ENCODE measurements around the gene REG4.

Gene REG4

GRCh38 chr1:119778886-119779560 is 32.2 kb downstream of the REG4 start:
- no peak for DNase-seq

GRCh38 chr1:119778359-119778758 is 32.9 kb downstream of the REG4 start:
- no peak for DNase-seq

- no peak for DNase-seq
Measured at GRCh38 chr1:119774746-119775490, 36.3 kb downstream of the REG4 start.

DNA sequence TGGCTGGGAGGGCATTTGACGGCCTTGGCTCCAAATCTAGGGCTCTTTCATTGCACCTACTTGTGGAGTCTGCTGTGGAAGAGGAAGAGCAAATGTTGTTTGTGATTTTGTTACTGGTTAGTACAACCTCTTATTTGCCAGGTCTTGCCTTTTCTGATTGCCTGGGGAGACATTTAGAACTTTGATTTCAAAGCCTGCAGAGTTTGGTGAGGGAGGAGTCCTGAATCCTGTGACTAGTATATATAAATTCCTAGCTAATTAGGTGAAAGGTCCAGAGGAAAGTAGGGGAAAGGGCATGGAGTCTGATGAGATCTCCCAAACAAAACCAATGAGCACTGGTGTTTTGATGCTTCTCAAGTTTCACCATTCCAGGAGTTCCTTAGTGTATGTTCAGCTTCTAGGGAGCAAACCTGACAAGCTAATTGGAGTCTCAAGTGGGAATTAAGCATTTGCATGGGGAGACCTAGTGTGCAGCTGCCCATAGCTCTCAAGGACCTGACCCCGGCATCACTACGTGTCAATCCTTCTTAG is 37.5 kb downstream of the REG4 start:
- DNase-seq = no peak

GRCh38 chr1:119772298-119772697 is 39.0 kb downstream of the REG4 start:
- no peak for DNase-seq

- DNase-seq = no peak
Measured at GRCh38 chr1:119771770-119772169, 39.5 kb downstream of the REG4 start.

- DNase-seq = no peak
Measured at GRCh38 chr1:119771016-119771415, 40.2 kb downstream of the REG4 start.

DNA sequence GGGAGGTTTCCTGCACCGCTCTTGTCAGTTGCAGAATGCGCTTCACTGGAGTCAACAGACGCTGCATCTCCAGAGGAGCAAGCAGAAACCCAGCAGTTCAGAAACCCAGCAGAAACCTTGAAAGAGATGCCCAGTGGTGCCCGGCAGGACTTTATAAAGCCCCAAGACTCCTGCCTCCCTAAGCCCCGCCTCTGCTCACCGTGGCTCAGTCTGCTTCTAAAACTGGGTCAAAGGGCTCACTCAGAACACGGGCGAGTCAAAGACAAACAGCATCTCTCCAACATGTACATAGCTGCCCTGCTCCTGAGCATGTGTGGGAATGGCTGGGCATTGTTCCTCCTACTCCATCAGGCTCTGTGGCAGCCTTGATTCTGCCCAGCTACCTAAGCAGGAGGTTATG is 42.5 kb downstream of the REG4 start, which contains the start of gene HMGCS2:
Gene HMGCS2, minus strand, starts transcription at position 128 of the 400 bp plus-strand sequence. Its CDS starts 61 bp downstream, at position 67.
- DNase-seq = no peak

DNA sequence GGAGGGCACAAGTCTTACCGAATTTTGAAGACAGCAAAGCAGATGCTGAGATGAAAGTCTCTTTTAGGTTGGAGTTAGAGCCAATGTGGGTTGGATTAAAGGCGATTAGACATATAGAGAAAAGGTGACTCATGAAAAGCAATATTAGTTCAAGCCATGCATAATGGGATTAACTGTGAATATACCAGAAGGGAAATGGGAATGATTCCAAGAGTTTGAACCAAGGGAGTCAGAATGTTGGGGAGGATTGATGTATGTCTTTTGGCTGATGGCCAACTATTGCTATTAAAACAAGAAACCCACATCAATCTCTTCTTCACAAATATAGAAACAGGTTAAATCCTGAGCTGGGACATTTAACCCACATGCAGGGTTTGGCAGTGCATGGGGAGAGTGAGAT is 43.8 kb downstream of the REG4 start:
- DNase-seq = no peak

DNA sequence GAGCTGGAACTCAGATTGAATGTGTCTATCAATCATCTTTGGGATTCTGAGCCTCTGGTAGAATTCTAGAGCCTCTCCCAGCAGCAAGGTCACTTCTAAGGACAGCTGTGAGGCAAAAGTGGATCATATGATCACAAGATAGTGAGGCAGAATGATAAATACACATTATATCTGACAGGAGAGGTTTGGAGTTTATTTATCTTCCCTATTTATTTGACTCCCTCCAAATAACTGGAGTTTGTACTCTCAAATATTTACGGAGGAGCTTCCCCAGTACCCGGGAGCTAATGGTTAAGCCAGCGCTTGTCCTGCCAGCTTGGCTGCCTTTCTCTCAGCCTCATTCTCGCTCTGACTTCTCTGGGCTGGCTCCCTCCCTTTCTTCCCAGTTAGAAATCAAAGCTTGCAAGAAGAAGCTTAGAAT is 44.9 kb downstream of the REG4 start:
- DNase-seq = no peak

DNA sequence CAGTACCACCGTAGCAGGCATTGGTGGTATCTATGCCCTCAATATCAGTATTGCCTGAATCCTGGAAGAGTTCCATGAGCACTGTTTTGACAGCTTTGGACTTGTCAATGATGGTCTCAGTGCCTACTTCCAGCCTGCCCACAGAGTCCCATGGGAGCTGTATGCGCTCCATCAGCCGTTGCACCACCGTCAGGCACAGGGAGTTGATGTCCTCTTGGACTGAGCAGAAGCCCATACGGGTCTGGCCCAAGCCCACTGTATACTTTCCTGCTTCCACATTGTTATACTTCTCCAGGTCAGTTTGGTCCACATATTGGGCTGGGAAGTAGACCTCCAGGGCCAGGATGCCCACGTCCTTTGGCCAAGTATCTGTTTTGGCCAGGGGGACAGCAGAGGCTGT is 47.0 kb downstream of the REG4 start:
- no peak for DNase-seq

GRCh38 chr1:119762953-119763352 is 48.3 kb downstream of the REG4 start:
- DNase-seq = no peak

DNA sequence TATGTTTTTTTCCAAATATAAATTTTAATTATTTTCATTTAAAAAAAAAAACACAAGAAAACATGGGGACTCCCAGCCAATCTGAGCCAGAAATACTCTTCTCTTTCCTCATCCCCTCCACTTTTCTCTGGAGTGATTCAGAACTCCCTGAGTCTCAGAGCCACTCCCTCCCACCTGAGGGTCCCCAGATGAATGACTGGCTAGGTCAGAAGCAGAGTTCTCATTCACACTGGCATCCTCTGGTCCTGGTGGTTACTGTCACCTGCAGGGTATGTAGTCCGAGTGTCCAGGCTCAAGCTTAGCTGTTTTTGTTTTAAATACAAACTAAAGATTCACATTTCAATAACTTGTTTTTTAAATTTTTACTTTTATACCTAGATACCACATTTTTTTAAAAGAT is 48.9 kb downstream of the REG4 start:
- DNase-seq = no peak

DNA sequence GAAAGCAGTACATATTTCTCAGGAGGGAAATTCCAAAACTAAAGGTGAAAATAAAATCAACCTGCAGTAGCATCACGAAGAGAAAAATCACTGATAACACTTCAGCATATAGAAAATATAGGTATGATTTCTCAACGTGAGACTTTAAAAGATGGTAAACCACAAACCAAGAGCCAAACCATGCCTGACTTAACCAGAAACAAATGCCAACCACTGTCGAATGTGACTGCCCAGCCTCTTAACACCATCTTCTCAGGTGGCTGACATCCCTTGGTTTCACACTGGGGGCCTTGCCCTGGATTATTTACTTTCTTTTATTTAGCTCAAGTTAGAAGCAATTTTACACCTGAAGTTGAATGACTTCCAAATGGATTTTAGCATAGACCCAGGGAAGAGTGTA is 52.7 kb downstream of the REG4 start:
- peak in 1 of 5 donors; percentile 23 for DNase-seq

DNA sequence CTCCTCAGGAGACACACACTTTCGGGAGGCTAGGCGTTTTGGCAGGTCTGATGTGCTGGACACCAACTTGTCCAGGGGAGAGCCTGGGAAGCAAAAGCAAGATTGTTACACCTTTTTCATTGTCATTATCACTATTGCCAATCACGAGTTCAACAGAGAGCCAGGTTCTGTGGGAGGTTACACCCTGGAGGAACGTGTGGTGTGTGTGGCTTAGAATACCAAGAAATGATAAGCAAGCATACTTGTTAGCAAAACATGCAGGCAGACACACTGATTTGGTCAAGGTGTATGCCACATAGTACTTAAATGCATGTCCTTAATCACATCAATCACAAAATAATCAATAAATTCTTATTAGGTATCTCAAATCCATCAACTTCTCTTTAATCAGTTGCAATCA is 58.7 kb downstream of the REG4 start:
- DNase-seq = peak in 1 of 5 donors; percentile 15

GRCh38 chr1:119748040-119748439 is 63.2 kb downstream of the REG4 start:
- DNase-seq = no peak

DNA sequence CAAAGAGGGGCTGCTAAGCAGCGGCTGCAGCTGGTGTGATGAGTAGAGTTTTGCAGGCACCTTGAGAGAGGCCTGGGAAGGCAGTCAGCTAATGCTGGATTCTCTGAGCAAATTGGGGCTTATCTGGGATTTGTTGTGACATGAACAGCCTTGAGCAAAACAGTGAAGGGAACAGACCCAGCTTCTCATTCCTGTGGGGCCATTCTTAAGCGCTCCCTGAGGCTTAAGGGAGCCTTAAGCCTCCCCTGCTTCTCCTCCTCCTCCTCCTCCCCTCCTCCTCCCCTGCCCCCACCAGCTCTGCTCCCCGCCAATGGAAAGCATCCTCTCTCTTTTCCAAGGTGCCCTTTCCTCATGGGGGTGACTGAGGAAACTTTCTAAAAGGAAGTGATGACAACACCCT is 63.8 kb downstream of the REG4 start:
- DNase-seq = no peak

- DNase-seq = no peak
Measured at GRCh38 chr1:119745034-119745433, 66.2 kb downstream of the REG4 start.

DNA sequence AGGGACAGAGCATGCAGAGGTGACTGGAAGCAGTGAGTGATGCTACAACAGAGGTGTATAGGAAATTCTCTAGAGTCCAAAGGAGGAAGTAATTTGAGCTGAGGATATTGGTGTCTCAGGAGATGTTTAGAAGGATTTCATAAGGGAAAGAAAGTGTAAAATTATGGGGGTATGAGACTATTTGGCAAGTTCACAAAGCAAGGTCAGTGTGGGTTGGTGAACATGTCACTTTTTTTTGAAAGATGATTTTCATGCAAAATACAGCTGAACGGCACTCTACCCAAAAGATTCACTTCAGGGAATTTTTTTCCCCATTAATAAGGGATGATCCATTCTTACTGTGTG is 66.7 kb downstream of the REG4 start:
- DNase-seq = no peak

Measured in T-helper 1 cell (primary cell).